MM.1S (cell line): ENCODE results near the gene LRRC31.

Source experiments
- DNase-seq: peaks from one replicate; pipeline ENCODE4 v3.0.0-alpha.2; 2015
- H2AFZ ChIP-seq: fragments of 300-600 bp; sonication (generic); 2 replicates; pipeline ENCODE4 v1.6.0; 2016; ENCODE audit warnings: antibody characterized with exemption, low read length
- H3F3A ChIP-seq: fragments of 300-600 bp; sonication (generic); 2 replicates; pipeline ENCODE4 v1.6.1; 2016; ENCODE audit warnings: mild to moderate bottlenecking, antibody characterized with exemption, low read length, moderate library complexity, mixed read lengths; ENCODE audit not compliant: insufficient read depth
- H3K27ac ChIP-seq: fragments of 300-600 bp; sonication (generic); 2 replicates; pipeline ENCODE4 v1.5.1; 2016; ENCODE audit warnings: mild to moderate bottlenecking, low read length
- H3K27me3 ChIP-seq: fragments of 300-600 bp; sonication (generic); replicated peaks from 2 replicates; pipeline ENCODE4 v1.6.0; 2016; ENCODE audit warnings: low read length; ENCODE audit not compliant: insufficient read depth
- H3K36me3 ChIP-seq: fragments of 300-600 bp; sonication (generic); replicated peaks from 2 replicates; pipeline ENCODE4 v1.6.1; 2016; ENCODE audit warnings: mild to moderate bottlenecking, low read length, mixed read lengths; ENCODE audit not compliant: insufficient read depth
- H3K4me1 ChIP-seq: fragments of 300-600 bp; sonication (generic); 2 replicates; pipeline ENCODE4 v1.6.1; 2016; ENCODE audit warnings: low read length, mixed read lengths
- H3K4me2 ChIP-seq: fragments of 300-600 bp; sonication (generic); 2 replicates; pipeline ENCODE4 v1.6.0; 2016; ENCODE audit warnings: low read depth, low read length
- H3K4me3 ChIP-seq: fragments of 300-600 bp; sonication (generic); 2 replicates; pipeline ENCODE4 v1.5.1; 2016; ENCODE audit warnings: low read length, mixed read lengths
- H3K79me2 ChIP-seq: fragments of 300-600 bp; sonication (generic); 2 replicates; pipeline ENCODE4 v1.6.1; 2016; ENCODE audit warnings: mixed run types, low read length, mixed read lengths
- H3K9ac ChIP-seq: fragments of 300-600 bp; sonication (generic); 2 replicates; pipeline ENCODE4 v1.6.1; 2016; ENCODE audit warnings: low read length, mixed read lengths
- H3K9me2 ChIP-seq: fragments of 300-600 bp; sonication (generic); replicated peaks from 2 replicates; pipeline ENCODE4 v1.6.1; 2016; ENCODE audit warnings: mild to moderate bottlenecking, low read length, mixed read lengths; ENCODE audit not compliant: insufficient read depth
- H3K9me3 ChIP-seq: fragments of 300-600 bp; sonication (generic); replicated peaks from 2 replicates; pipeline ENCODE4 v1.6.1; 2016; ENCODE audit warnings: mild to moderate bottlenecking, low read length, mixed read lengths; ENCODE audit not compliant: insufficient read depth
- H4K20me1 ChIP-seq: fragments of 300-600 bp; sonication (generic); 2 replicates; pipeline ENCODE4 v1.6.1; 2016; ENCODE audit warnings: mild to moderate bottlenecking, low read length, moderate library complexity, mixed read lengths; ENCODE audit not compliant: insufficient read depth
- EZH2 ChIP-seq: fragments of 300-600 bp; sonication (generic); optimal IDR thresholded peaks from 2 replicates; pipeline ENCODE3; 2017; ENCODE audit warnings: low read depth, mild to moderate bottlenecking, antibody characterized with exemption, low read length, mixed read lengths
- EZH2phosphoT487 ChIP-seq: fragments of 300-600 bp; sonication (generic); IDR thresholded peaks from 2 replicates; pipeline ENCODE4 v1.6.1; 2018; ENCODE audit warnings: antibody characterized with exemption, low read length
- TF ChIP-seq, protein P1 (sequence below): fragments of 300-600 bp; sonication (generic); IDR thresholded peaks from 2 replicates; pipeline ENCODE4 v1.5.1; 2016; ENCODE audit warnings: antibody characterized with exemption, low read length, mixed read lengths

Gene LRRC31

DNA sequence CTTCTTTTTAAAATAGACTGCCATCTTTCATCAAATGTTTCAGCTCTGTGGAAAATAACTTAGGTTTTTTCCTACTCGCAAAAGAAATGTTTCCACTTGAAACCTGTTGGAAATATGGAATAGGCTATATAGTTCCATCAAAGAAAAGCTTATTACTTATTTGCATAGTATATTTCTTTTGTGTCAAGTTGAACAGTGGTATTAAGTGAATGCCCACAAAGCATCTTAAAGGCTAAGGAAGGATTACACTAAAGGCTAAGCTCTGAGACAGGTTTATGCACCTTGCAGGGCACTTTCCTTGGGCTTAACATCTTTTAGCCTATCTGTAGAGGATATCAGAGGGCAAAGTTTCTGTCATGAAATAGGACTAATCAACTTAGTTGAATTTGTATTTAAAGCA is 41.5 kb upstream of the LRRC31 start, which contains the start of gene SAMD7:
TSS of gene SAMD7 (plus strand) at position 301 of the 400 bp plus-strand sequence. CDS start 7,927 bp downstream, outside the sequence.
- Histone ChIP-seq H4K20me1 (no peaks in the 10 kb centered on the region), H3K79me2 (no peaks in the 10 kb centered on the region), H3K9ac (no peak within 1 kb of the TSS), H3K27me3 (no peaks in the 10 kb centered on the region), H3K36me3 (no peaks in the 10 kb centered on the region), H3K9me2 (no peaks in the 10 kb centered on the region), H3K4me1 (no peaks in the 10 kb centered on the region), H3K4me2 (no peak within 1 kb of the TSS), H3K9me3 (no peaks in the 10 kb centered on the region), H3K4me3 (no peak within 1 kb of the TSS), H3F3A (no peaks in the 10 kb centered on the region), H2AFZ (no peak within 1 kb of the TSS), H3K27ac (no peak within 1 kb of the TSS)
- TF ChIP-seq, protein P1, sequence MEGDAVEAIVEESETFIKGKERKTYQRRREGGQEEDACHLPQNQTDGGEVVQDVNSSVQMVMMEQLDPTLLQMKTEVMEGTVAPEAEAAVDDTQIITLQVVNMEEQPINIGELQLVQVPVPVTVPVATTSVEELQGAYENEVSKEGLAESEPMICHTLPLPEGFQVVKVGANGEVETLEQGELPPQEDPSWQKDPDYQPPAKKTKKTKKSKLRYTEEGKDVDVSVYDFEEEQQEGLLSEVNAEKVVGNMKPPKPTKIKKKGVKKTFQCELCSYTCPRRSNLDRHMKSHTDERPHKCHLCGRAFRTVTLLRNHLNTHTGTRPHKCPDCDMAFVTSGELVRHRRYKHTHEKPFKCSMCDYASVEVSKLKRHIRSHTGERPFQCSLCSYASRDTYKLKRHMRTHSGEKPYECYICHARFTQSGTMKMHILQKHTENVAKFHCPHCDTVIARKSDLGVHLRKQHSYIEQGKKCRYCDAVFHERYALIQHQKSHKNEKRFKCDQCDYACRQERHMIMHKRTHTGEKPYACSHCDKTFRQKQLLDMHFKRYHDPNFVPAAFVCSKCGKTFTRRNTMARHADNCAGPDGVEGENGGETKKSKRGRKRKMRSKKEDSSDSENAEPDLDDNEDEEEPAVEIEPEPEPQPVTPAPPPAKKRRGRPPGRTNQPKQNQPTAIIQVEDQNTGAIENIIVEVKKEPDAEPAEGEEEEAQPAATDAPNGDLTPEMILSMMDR = no peak
- TF ChIP-seq EZH2phosphoT487 = no peak
- TF ChIP-seq EZH2 = no peak
- DNase-seq = no peak

DNA sequence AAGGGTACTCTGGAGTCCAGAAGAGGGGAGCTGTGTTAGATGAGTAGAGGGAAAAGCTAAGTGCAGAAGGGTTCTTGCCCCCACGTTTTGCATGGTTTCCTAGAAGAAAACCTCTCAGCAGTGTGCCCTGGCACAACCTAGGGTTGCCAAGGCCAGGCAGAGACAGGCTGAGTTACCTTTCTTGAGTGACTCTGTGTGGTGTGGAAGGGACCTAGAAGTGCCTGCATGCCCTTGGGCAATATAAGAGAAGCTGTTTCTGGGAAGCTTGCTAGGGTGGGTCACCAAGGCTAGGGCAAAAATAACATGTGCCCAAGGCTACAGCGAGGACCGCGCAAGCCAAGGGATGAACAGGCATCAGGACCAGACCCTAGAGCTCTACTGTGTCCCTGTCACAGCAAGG is 38.2 kb upstream of the LRRC31 start:
- Histone ChIP-seq H3K9me3 (no peaks in the 10 kb centered on the region), H3K27ac (no peak overlapping the region), H3K9ac (no peak overlapping the region), H3K9me2 (no peaks in the 10 kb centered on the region), H3F3A (no peaks in the 10 kb centered on the region), H3K79me2 (no peaks in the 10 kb centered on the region), H3K36me3 (no peaks in the 10 kb centered on the region), H3K4me2 (no peak overlapping the region), H3K4me1 (no peaks in the 10 kb centered on the region), H4K20me1 (no peaks in the 10 kb centered on the region), H3K27me3 (no peaks in the 10 kb centered on the region), H3K4me3 (no peak overlapping the region), H2AFZ (no peak overlapping the region)
- no peak for TF ChIP-seq EZH2phosphoT487
- TF ChIP-seq, protein P1 = no peak
- no peak for DNase-seq

DNA sequence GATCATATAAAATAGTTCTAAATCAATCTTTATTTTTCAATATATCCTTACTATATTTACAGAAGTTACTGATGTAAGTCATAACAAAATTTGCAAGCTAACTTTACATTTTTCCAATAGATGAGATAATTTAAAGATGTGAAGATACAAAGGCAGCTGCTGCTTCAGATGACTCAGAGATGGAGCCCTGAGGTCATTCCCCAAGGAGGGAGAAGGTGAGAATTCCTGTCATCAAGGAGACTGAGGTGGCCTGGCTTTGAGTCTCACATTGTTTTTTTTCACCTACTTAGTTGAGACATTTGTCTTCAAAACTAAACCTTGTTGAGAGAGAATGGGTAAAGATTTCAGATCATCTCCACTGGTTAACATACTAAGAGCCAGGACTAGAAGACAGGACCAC is 37.7 kb upstream of the LRRC31 start:
- no peaks in the 10 kb centered on the region for H3F3A ChIP-seq
- no peak overlapping the region for H3K4me3 ChIP-seq
- H3K9ac ChIP-seq = no peak overlapping the region
- H3K9me2 ChIP-seq = no peaks in the 10 kb centered on the region
- no peak overlapping the region for H3K27ac ChIP-seq
- no peaks in the 10 kb centered on the region for H4K20me1 ChIP-seq
- no peaks in the 10 kb centered on the region for H3K36me3 ChIP-seq
- H2AFZ ChIP-seq = no peak overlapping the region
- no peaks in the 10 kb centered on the region for H3K9me3 ChIP-seq
- H3K4me1 ChIP-seq = no peaks in the 10 kb centered on the region
- no peaks in the 10 kb centered on the region for H3K79me2 ChIP-seq
- TF ChIP-seq, protein P1 = no peak
- TF ChIP-seq EZH2phosphoT487 = no peak
- TF ChIP-seq EZH2 = no peak
- no peaks in the 10 kb centered on the region for H3K27me3 ChIP-seq
- no peak for DNase-seq
- no peak overlapping the region for H3K4me2 ChIP-seq
